SU-DHL-6 (cell line): ENCODE data around the gene CNR2.
A peak's percentile ranks its signal among the peaks of the same experiment; 100 is the strongest.

Experiments used
- CTCF ChIP-seq: fragments of 200-600 bp; sonication (generic); IDR thresholded peaks from one replicate; pipeline ENCODE4 v1.5.1; 2017; ENCODE audit warnings: antibody characterized with exemption, mild to moderate bottlenecking, low read length, moderate library complexity; ENCODE audit not compliant: insufficient read depth, poor library complexity, severe bottlenecking
- EZH2phosphoT487 ChIP-seq: fragments of 200-600 bp; sonication (generic), shearing (Covaris generic); conservative IDR thresholded peaks from 2 replicates; pipeline ENCODE4 v1.6.1; 2018; ENCODE audit warnings: mild to moderate bottlenecking, antibody characterized with exemption, low read length, moderate library complexity, mixed read lengths

GRCh38 chr1:23958810-23959460, 45.8 kb upstream of the CNR2 start:
- TF ChIP-seq EZH2phosphoT487 (no peak), CTCF (peak; percentile 41)
